ENCODE results near the gene TRAPPC6A. TPM values are rescaled to one million over a fixed set of nuclear protein-coding genes. Genes with fewer than 3 reads are reported as not detected.

TRAPPC6A gene
- total RNA-seq, 4 donors from 2014 or later: 18.4 to 29.2 (median 24.8) TPM

- peak; percentile 34 to 51 for ATAC-seq
- H3K4me3 ChIP-seq: peak overlapping the region; percentile 35 to 56 (median 42)
These were observed 25.3 kb downstream of the TRAPPC6A start for GRCh38 chr19:45152504-45153338.

GRCh38 chr19:45151821-45152503 lies 26.1 kb downstream of the TRAPPC6A start:
- DNase-seq (no peak), ATAC-seq (no peak)
- Histone ChIP-seq H3K27ac (no peak overlapping the region), H3K36me3 (peaks cover 0 to 2% of the 10 kb centered on the region in 2 donors), H3K27me3 (peaks cover 19 to 40% (median 31%) of the 10 kb centered on the region in 3 donors), H3K9me3 (no peaks in the 10 kb centered on the region), H3K4me1 (peaks cover 9 to 22% of the 10 kb centered on the region in 2 donors), H3K4me3 (peak overlapping the region in 3 of 4 donors; percentile 35 to 56 (median 40))
- in situ Hi-C loops (cut with MboI; ENCODE audit: low sequenced_read_pairs in 4 of 4): no loop called here
- intact Hi-C loops (cut with DNase I; ENCODE audit: low total_unique reads): no loop called here
- TF ChIP-seq, protein P1, sequence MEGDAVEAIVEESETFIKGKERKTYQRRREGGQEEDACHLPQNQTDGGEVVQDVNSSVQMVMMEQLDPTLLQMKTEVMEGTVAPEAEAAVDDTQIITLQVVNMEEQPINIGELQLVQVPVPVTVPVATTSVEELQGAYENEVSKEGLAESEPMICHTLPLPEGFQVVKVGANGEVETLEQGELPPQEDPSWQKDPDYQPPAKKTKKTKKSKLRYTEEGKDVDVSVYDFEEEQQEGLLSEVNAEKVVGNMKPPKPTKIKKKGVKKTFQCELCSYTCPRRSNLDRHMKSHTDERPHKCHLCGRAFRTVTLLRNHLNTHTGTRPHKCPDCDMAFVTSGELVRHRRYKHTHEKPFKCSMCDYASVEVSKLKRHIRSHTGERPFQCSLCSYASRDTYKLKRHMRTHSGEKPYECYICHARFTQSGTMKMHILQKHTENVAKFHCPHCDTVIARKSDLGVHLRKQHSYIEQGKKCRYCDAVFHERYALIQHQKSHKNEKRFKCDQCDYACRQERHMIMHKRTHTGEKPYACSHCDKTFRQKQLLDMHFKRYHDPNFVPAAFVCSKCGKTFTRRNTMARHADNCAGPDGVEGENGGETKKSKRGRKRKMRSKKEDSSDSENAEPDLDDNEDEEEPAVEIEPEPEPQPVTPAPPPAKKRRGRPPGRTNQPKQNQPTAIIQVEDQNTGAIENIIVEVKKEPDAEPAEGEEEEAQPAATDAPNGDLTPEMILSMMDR (IDR thresholded peaks at IDR 0.05 in 4 of 5, conservative IDR thresholded peaks at IDR 0.05 in 1 of 5): no peak
- no peak for TF ChIP-seq POLR2A (IDR thresholded peaks at IDR 0.05)

More at GRCh38 chr19:45152504-45153338, 25.3 kb downstream of the TRAPPC6A start:
- Histone ChIP-seq H3K36me3 (no peaks in the 10 kb centered on the region), H3K4me1 (peaks cover 9 to 22% of the 10 kb centered on the region in 2 donors), H3K27me3 (peaks cover 19 to 40% (median 31%) of the 10 kb centered on the region in 3 donors), H3K9me3 (no peaks in the 10 kb centered on the region), H3K27ac (no peak overlapping the region)
- DNase-seq: peak; percentile 23 to 31
- in situ Hi-C loops (cut with MboI; ENCODE audit: low sequenced_read_pairs in 4 of 4) (no loop called here), intact Hi-C loops (cut with DNase I; ENCODE audit: low total_unique reads) (no loop called here)
- no peak for TF ChIP-seq POLR2A (IDR thresholded peaks at IDR 0.05)
- TF ChIP-seq, protein P1 (IDR thresholded peaks at IDR 0.05 in 4 of 5, conservative IDR thresholded peaks at IDR 0.05 in 1 of 5): no peak

DNA sequence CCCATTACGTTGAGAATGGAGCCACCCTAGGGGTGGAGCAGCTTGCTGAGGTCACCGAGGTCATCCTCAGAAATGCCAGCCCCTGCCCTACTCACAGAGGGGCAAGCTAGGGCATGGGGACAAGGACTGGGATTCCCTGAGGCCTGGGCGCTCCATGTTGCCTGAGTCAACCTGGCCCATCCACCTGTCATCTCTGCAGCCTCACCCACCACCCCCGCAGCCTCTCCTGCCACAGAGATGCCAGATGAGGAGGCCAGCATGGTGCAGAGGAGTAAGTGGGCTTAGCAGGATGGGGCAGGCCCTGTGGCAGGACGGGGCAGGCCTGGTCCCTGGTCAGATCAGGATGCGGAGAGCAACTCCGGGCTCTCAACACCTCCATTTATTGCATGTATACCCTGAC lies 26.7 kb downstream of the TRAPPC6A start:
- in situ Hi-C loops (cut with MboI; ENCODE audit: low sequenced_read_pairs in 4 of 4): no loop called here
- ATAC-seq: no peak
- H3K4me3 ChIP-seq: no peak overlapping the region
- no peaks in the 10 kb centered on the region for H3K9me3 ChIP-seq
- peaks cover 19 to 40% (median 31%) of the 10 kb centered on the region in 3 donors for H3K27me3 ChIP-seq
- no peak overlapping the region for H3K27ac ChIP-seq
- intact Hi-C loops (cut with DNase I; ENCODE audit: low total_unique reads): no loop called here
- H3K36me3 ChIP-seq: peaks cover 0 to 9% of the 10 kb centered on the region in 2 donors
- peaks cover 9 to 22% of the 10 kb centered on the region in 2 donors for H3K4me1 ChIP-seq
- DNase-seq: no peak
- no peak for TF ChIP-seq POLR2A (IDR thresholded peaks at IDR 0.05)
- TF ChIP-seq, protein P1 (IDR thresholded peaks at IDR 0.05 in 4 of 5, conservative IDR thresholded peaks at IDR 0.05 in 1 of 5): no peak

GRCh38 chr19:45150751-45151281 lies 27.2 kb downstream of the TRAPPC6A start:
- H3K27ac ChIP-seq: no peak overlapping the region
- DNase-seq (no peak), ATAC-seq (no peak)
- peaks cover 9 to 22% of the 10 kb centered on the region in 2 donors for H3K4me1 ChIP-seq
- no peaks in the 10 kb centered on the region for H3K9me3 ChIP-seq
- peaks cover 0 to 12% of the 10 kb centered on the region in 2 donors for H3K36me3 ChIP-seq
- H3K27me3 ChIP-seq: peaks cover 19 to 40% (median 31%) of the 10 kb centered on the region in 3 donors
- intact Hi-C loops (cut with DNase I; ENCODE audit: low total_unique reads): no loop called here
- TF ChIP-seq, protein P1 (IDR thresholded peaks at IDR 0.05 in 4 of 5, conservative IDR thresholded peaks at IDR 0.05 in 1 of 5): no peak
- TF ChIP-seq POLR2A (IDR thresholded peaks at IDR 0.05): no peak
- no peak overlapping the region for H3K4me3 ChIP-seq
- in situ Hi-C loops (cut with MboI; ENCODE audit: low sequenced_read_pairs in 4 of 4): no loop called here
